ENCODE results near the gene GDF10. TPM values are rescaled to one million over a fixed set of nuclear protein-coding genes. Genes with fewer than 3 reads are reported as not detected.

The GDF10 gene
- total RNA-seq, 1 donor from 2014 or later, result 14.5 TPM

DNA sequence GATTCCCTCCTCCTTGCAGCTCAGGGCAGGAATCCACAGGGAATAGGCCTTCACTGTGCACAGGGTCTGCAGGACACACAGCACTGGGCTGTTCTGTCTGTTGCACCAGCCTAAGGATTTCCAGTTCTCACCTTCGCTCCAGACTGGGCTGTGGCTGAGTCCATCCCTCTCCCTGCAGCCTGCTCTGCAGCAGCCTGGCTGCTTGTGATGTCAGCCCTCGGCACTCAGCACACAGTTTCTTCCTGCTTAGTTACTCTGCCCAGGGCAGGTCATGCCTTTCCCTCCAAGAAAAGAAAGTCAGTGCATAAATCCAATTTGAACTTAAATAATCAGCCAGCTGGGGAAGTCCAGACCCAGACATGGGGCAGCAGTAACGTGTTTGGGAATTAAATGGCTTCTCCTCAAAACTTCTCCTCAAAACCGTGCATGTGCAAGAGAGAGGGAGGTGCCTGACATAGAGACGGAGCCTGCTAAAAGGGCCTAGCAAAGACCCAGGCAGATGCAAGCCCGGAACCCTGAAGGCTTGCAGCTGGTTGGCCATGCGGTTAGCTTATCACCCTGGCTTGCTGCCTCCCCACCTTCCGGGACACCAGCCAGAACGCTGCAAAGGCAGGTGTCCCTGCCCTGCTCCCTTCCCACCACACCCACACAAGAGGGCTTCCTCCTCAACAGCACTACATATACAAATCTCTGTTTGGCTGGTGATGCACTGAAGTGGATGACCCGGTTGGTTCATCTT is 11.4 kb downstream of the GDF10 start:
- intact Hi-C loops (cut with DNase I), result loop anchor here (10.0 kb wide), 1 partner anchor 267 kb away; no protein-coding TSS in a partner anchor
- Histone ChIP-seq H3K27me3 (ENCODE audit: low read depth) (no peaks in the 10 kb centered on the region), H3K4me3 (no peak overlapping the region), H3K36me3 (peaks cover 4% of the 10 kb centered on the region), H3K9me3 (no peaks in the 10 kb centered on the region), H3K4me1 (peaks cover 7% of the 10 kb centered on the region), H3K27ac (no peak overlapping the region)
- peak; percentile 19 to 52 for ATAC-seq
- TF ChIP-seq, protein P1, sequence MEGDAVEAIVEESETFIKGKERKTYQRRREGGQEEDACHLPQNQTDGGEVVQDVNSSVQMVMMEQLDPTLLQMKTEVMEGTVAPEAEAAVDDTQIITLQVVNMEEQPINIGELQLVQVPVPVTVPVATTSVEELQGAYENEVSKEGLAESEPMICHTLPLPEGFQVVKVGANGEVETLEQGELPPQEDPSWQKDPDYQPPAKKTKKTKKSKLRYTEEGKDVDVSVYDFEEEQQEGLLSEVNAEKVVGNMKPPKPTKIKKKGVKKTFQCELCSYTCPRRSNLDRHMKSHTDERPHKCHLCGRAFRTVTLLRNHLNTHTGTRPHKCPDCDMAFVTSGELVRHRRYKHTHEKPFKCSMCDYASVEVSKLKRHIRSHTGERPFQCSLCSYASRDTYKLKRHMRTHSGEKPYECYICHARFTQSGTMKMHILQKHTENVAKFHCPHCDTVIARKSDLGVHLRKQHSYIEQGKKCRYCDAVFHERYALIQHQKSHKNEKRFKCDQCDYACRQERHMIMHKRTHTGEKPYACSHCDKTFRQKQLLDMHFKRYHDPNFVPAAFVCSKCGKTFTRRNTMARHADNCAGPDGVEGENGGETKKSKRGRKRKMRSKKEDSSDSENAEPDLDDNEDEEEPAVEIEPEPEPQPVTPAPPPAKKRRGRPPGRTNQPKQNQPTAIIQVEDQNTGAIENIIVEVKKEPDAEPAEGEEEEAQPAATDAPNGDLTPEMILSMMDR (IDR thresholded peaks at IDR 0.05), result no peak
- DNase-seq, result no peak

DNA sequence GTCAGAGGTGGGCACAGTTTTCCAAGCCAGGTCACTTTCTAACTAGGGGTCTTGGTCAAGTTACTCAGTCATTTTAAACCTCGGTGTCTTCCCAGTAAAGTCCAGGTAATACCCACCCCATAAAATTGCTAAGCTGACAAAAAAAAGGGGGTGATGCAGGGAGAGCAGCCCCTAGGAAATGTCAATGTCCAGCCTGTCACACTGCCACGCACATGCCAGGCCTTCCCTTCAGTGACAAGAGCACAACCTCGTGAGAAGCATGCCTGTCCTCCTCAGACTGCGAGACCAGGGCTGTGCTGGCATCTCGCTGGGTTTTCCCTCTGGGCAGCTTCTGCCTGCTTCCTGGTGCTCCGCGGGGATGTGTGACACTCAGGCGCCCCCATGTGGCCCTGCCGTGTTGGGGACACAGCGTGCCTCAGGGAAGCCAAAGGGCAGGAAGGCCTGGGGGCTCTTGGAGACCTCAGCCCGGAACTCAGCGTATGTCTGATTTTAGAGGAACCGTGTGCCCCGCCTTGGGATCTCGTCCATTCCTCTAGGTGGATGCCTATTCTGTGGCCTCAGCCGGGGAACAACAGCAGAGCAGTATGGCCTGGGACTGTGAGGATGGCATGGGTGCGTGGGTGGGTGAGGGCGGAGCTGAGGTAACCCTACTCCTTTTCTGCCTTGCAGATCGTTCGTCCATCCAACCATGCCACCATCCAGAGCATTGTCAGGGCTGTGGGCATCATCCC is 12.1 kb downstream of the GDF10 start:
- H3K36me3 ChIP-seq, result peaks cover 4% of the 10 kb centered on the region
- TF ChIP-seq, protein P1 (IDR thresholded peaks at IDR 0.05), result peak; percentile 90
- DNase-seq, result peak; percentile 87
- intact Hi-C loops (cut with DNase I), result loop anchor here (10.0 kb wide), 1 partner anchor 267 kb away; no protein-coding TSS in a partner anchor
- H3K4me3 ChIP-seq, result no peak overlapping the region
- H3K27ac ChIP-seq, result no peak overlapping the region
- no peaks in the 10 kb centered on the region for H3K27me3 ChIP-seq (ENCODE audit: low read depth)
- H3K4me1 ChIP-seq, result peaks cover 7% of the 10 kb centered on the region
- ATAC-seq, result peak; percentile 89 to 91
- no peaks in the 10 kb centered on the region for H3K9me3 ChIP-seq

GRCh38 chr10:47312663-47312995 is 12.6 kb downstream of the GDF10 start:
- no peak for ATAC-seq
- no peaks in the 10 kb centered on the region for H3K27me3 ChIP-seq (ENCODE audit: low read depth)
- no peak overlapping the region for H3K27ac ChIP-seq
- no peaks in the 10 kb centered on the region for H3K9me3 ChIP-seq
- TF ChIP-seq, protein P1 (IDR thresholded peaks at IDR 0.05), result no peak
- peaks cover 7% of the 10 kb centered on the region for H3K4me1 ChIP-seq
- intact Hi-C loops (cut with DNase I), result loop anchor here (10.0 kb wide), 1 partner anchor 268 kb away; no protein-coding TSS in a partner anchor
- H3K4me3 ChIP-seq, result no peak overlapping the region
- DNase-seq, result no peak
- peaks cover 4% of the 10 kb centered on the region for H3K36me3 ChIP-seq

- Histone ChIP-seq H3K27me3 (ENCODE audit: low read depth) (no peaks in the 10 kb centered on the region), H3K4me1 (peaks cover 7% of the 10 kb centered on the region), H3K27ac (no peak overlapping the region), H3K36me3 (peaks cover 4% of the 10 kb centered on the region), H3K4me3 (no peak overlapping the region), H3K9me3 (no peaks in the 10 kb centered on the region)
- TF ChIP-seq, protein P1 (IDR thresholded peaks at IDR 0.05), result no peak
- intact Hi-C loops (cut with DNase I), result loop anchor here (10.0 kb wide), 1 partner anchor 270 kb away; no protein-coding TSS in a partner anchor
- DNase-seq, result no peak
- no peak for ATAC-seq
These were observed 14.5 kb downstream of the GDF10 start for GRCh38 chr10:47314416-47314970.

GRCh38 chr10:47315421-47315820 is 15.4 kb downstream of the GDF10 start:
- TF ChIP-seq, protein P1 (IDR thresholded peaks at IDR 0.05), result no peak
- Histone ChIP-seq H3K27ac (no peak overlapping the region), H3K4me3 (no peak overlapping the region), H3K4me1 (peaks cover 7% of the 10 kb centered on the region), H3K9me3 (no peaks in the 10 kb centered on the region), H3K27me3 (ENCODE audit: low read depth) (no peaks in the 10 kb centered on the region), H3K36me3 (peaks cover 4% of the 10 kb centered on the region)
- DNase-seq (no peak), ATAC-seq (no peak)
- intact Hi-C loops (cut with DNase I), result loop anchor here (10.0 kb wide), 1 partner anchor 271 kb away; no protein-coding TSS in a partner anchor

All from lower lobe of right lung (tissue), 2 donors.